Activated effector memory CD4-positive, alpha-beta T cell treated with anti-CD3 and anti-CD28 coated beads, Interleukin-2, amount 50 U/mL, for 16 hours (primary cell): ENCODE measurements around the gene TEX29.

ENCODE experiments used
- DNase-seq: peaks from one replicate; pipeline ENCODE4 v3.0.0-alpha.2; 2020

TEX29 gene

DNA sequence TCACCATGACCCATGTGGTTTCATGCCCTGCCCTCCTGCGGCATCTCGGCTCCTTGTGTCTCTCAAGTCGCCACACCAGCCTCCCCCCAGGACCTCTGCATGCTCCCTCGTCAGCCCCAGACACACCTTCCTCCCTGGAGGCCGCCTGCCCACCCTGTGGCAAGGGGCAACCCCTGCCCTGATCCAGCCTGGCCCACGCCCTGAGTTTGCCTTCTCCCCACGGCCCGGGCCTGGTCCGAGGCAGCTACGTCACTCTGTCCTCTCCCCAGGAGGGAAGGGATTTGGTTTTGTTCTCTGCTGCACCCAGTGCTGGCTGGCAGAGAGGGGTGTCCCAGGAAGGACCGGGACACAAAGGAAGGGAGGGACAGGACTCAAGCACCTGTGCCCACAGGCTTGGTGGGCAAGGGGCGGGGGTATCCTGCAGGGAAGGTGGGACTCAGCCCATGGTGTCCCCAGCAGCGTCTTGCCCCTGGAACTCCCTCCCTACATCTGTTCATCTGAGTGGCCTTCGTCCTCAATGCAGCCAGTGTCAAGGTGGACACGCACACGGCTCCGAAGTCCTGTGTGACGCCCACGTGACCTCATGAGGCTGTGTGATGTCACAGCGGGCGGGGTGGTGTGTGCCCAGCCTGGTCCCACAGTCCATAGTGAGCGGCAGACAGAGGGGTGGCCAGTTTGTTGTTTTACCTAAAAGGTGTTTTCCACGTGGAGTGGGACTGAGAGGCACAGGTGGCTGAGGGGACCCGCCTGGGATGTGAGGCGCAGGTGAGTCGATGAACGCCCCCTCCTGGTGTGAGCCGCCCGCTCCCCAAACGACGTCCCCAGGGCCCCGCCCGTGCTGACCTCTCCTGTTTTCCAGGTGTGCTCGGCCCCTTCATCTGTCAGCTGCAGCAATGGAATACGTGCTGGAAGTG is at the start of gene TEX29:
Gene TEX29 (plus strand): TSS at position 645 of the 914 bp plus-strand sequence. CDS start 249 bp downstream, at position 894.
- DNase-seq = peak; percentile 61

DNA sequence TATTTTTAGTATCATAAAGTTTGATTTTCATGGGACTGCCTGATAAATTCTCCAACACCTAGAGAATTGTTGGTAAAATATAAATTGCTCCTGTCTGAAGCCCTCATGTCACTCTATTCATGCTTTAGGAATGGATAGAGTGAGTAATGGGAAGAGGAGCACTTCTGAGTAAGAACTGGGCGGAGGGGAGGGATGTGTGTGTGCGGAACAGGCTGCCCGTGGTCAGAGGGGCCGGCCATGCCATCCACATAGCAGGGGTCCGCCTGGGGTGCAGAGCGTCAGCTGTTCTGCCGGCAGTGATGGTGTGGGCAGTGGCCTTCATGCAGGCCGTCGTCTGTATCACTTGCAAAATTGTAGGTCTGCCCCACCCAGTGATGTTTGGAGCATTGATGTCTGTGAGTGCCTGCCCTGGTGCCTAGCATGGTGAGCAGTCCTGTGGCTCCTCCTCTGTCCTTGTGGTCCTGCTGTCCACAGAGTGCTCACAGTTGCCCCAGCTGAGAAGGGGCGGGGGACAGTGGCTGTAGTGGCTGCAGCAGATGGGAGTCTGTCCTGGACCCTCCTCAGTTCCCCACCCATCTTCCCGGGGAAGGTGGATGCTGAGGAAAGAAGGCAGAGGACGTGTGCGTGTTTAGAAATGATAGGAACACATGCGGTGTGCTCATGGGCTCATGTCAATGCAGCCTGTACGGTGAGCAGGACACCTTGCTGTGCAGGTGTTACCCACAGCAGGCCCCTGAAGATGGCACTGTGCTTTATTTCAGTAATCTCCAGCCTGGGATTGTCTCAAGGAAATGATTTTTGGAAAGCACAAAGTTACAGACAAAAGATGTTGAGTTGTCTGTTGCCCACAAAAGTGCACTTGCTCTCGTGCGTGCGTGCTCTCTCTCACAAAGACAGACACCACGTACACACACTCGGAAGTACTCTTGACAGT is 49.4 kb upstream of the TEX29 start:
- no peak for DNase-seq

DNA sequence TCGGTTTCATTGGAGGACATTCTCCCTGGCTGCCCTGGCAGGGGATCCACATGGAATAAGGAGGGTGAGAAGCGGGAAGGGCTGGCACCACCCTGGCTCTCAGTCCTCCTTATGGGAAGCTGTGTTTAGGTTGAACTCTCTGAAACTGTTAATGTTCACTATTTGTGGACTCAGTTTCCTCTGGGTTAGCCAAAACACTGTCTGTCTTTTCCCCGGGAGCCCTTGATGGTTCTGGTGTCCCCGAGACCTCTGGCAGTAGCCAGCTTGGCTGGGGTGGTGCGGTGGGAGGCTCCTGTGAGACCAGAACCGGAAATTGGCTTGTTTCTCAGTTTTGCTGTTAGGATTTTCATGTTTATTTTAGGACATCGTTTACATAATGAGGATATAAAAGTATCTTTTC is 48.3 kb upstream of the TEX29 start:
- DNase-seq = no peak

DNA sequence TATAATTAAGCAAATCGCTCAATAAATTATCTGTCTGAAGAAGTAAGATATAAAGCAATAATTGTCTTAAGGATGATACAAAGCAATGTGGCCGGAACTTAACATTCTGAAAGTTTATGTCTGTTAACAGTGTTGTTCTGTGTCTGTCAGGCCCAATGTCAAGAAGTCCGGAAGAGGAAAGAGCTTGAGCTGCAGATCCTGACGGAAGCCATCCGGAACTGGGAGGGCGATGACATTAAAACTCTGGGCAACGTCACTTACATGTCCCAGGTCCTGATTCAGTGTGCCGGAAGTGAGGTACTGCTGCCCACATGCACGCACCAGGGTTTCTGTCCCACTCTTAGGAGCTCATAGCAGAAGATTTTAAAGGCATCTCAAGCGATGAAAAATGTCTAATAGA is 45.1 kb upstream of the TEX29 start:
- no peak for DNase-seq

DNA sequence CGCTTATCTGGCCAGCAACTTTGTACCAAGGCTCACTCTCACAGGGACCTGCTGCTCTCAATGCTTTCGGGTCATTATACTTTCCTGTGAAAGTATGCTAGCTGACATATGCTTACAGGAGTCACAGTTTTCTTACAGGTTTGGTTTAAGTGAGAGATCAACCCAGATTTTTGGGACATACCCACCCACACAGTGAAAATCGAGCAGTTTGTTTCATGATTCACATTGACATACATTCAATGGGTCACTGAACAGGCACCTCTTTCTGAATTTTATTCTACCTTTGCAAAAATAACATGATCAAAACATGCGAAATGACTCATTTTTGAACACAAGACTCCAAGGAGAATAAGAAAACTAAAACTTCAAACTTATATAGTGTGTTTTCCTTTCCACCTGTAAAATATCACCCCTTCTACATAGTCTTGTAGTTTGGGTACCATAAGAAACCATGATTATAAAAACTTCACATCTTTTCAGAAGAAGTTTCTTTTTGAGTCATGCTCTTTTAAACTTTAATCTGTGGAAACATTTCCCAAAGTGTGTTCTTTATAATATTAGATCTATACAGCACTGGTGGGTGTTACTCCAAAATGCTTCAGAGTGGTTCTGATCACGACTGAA is 44.3 kb upstream of the TEX29 start:
- no peak for DNase-seq

DNA sequence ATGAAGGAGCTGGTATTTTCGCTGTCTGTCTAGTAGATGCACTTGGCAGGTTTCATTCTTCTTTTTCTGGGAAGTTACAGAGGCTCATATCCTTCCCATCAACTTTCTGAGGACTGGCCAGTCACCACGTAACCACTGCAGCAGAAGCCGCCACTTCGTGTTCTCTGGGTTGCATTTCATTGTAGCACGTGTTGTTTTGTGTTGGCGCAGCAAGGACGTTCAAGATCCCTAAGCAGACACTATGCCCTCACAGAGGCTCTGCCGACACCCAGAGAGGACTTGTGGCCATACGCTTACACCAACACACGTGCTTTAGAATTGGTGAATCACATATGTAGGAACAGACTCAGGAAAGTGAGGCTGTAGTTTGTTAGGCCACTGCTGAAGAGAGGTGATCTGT is 42.2 kb upstream of the TEX29 start:
- DNase-seq = no peak

DNA sequence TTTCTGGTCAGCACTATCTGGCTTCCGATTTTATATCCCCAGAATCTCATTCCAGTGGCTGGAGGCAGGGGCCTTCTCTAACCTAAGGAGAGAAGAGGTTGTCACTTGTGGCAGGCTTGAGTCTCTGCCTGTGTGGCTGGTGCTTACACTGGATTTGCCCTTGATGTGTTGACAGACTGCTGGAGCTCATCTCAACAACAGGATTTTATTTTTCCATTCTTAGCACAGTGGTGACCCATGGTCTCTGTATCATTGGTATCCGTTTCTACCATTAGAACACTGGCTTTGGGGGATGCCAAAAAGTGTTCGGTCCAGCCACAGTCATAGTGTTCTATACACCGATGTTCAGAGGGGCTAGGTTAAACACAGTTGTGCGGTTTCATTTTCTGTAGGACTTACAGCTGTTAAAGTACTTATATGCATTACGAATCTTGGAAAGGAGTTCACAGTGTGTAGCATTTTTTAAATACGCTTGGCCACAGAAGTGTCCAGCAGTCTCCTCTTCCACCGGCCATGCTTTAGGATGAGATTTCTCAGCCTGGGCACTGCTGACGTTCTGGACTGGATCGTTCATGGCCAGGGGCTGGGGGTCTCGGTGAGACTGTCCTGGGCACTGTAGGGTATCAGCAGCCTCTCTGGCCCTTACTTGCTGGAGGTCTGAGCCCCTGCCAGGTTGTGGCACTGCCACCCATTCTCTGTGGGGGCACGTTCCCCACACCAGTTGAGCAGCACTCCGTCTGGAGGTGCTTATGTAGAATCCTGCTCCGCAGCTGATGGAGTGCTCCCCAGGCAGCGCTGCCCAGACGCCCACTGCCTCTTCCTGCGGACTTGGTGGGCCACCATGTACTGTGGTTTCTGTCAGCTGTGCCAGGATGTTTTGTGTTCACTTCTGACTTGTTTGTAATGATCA is 41.4 kb upstream of the TEX29 start:
- DNase-seq = no peak

DNA sequence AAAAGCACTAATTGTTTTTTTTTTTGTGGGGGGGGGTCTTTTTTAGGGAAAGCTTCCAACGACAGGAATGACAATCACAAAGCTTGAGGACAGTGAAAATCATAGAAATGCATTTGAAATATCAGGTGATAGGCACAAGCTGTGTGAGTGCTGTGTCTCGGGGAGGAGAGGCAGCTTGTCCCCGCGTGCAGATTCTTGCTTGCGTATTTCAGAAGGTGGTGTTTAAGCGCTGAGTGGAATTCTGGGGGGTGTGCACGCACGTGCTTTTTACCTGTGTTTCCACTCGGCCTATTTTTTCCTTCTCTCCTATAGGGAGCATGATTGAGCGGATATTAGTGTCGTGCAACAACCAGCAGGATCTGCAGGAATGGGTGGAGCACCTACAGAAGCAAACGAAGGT is 40.2 kb upstream of the TEX29 start:
- DNase-seq = no peak

DNA sequence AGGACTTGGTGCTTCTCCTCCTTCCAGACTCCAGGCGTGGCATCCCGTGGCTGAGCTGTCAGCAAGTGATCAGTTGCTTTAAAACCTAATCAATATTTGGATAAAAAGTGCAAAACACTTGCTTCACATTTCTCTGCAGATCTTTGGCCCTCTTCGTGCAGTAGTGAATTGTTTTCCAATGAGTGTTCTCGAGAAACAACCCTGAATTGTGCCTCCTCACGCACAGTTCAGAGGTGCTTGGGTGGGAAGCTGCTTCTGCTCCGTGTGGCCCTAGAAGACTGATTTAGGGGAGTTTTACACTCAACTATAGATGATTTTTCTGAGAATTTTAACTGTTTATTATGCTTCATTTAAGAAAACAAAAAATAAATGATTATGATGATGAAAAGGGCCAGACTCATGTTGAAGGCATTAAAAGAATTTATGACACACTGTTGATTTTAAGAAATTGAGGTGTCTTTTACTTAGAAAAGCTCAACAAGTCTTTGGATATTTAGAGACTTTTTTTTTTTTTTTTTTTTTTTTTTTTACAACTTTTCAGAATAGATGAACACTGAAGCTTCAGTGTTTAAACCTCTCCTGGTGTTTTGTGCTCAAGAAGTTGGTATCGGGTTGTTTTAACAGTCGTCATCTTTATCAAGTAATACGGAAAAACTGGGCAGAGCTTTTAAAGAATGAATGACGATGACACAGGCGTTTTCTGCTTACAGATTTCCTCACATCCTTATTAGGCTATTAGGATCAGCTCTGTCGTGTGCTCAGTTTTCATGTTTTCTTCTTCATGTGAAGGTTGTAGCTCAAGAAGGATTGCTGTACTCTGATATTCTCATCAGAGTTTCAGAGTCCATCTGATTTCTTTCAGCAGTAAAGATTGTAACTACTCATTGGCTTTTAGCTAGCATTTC is 39.5 kb upstream of the TEX29 start:
- DNase-seq = no peak

DNA sequence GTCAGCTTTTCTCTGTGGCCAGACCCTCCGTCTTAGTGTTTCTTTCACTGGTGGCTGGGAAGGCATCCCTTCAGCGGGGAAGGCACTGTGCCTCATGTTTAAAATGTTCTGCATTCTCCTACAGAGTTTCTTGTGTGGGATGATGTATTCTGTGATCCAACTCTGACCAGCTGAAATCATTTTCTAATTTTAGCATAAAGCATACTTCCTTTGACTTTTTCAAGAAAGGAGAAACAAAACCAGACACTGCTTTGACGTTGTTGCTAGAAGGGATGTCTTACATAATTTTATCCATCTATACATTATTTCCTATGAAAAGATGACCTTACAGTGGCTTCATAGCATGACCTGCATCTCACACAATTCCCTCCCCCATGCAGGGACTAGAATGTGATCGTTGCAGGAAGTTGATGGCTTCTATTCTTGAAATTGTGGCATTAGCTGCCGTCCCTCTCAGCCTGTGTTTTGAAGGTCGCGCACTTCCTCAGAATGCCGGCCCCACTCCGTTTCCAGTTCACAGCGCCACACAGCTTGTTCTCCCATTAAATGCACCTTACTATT is 38.6 kb upstream of the TEX29 start:
- DNase-seq = no peak

DNA sequence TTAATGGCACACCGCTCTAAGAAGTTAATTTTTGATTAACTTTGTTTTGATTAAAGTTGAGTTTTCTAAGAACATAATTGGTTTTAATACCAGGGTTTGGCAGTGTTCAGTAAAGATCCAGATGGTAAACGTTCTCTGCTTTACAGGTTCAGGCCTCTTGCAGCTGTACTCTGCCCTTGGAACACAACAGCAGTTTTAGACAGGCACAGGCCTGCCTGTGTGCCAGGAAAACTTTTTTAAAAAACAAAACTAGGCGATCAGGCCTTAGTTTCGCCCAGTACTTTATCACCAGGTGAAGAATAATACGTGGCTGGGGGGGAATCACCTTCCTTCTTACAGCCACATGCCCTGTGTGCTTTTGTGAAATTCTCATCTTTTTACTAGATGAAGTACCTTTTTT is 38.0 kb upstream of the TEX29 start:
- DNase-seq = no peak

DNA sequence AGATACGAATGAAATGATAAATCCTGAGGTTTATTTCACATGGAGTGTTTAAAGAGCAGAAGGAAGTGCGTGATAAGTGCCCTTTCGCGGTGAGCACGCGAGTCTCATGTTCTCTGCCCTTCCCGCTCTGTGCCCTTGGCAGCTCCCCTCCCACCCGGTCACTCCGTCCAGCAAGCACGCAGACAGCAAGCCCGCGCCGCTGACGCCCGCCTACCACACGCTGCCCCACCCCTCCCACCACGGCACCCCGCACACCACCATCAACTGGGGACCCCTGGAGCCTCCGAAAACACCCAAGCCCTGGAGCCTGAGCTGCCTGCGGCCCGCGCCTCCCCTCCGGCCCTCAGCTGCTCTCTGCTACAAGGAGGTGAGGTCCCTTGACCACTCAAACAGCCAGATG is 37.4 kb upstream of the TEX29 start:
- DNase-seq = no peak

DNA sequence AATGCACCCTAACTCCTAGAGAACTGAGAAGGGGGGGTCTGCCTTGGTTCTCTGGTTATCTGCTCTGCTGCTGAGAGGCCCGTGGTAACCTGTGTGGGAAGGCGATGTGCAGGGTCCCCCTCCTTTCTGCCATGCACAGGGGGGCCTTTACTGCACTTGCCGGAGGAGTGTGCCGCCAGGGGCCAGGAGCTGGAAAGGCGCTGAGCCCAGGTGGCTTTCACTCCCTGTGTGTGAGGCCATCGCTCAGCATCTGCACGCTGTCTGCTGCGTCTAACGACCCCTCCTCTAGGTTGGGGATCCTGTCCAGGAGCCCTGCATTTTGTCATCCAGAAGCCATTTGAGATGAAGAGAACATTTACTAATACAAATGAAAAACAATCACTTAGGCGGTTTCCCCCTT is 37.0 kb upstream of the TEX29 start:
- no peak for DNase-seq

DNA sequence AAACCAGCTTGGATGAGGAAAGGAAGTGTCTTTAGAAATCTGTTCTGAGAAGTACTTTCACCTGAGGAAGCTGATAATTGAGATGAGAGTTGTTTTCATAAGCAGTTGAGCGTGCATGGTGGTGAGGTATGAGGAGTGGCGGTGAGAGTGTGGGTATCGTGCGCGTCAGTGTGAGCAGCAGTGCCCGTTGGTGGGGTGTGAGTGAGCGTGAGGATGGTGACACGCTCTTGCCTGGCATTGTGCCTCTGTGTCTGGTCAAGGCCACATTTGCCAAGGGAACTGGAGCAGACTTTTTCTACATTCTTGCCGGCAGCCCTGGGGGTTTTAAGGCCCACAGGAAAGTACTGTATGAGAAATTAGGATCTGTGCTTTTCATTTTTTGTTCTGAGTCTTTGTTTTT is 36.5 kb upstream of the TEX29 start:
- no peak for DNase-seq

DNA sequence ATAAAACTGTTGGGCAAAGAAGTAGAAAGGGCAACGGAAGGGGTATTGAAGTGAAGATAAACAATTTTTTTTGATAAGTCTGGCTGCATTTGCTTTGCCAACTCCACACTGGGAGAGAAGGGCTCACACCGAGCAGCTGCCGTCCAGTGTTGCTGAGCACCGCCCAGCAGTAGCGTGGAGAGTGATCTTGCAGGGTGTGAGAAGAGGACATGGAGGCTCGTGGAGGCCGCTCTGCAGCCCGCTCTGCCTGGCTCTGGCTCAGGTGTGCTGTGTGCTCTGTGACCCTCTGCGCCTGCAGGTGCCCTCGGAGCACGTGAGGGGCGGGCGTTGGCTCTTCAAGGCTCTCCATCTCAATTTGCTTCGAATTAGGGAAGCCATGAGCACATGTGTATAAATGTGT is 35.9 kb upstream of the TEX29 start:
- DNase-seq = no peak

DNA sequence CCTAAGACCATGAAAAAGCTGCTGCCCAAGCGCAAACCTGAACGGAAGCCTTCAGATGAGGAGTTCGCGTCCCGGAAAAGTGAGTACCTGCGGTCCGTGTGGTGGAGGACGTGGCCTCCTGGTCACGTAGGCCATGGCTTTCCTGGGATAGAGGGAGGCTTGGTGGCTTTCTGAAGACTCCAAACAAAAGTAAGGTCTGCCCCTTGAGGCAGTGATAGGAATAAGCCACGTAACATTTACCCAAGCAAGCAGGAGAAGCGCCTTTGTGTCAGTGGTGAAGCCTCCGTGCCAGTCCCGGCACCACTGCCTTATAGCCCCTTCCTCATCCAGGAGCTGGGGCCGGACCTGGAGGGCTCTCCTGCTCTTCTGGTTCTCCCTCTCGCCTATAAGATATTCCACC is 34.3 kb upstream of the TEX29 start:
- no peak for DNase-seq

DNA sequence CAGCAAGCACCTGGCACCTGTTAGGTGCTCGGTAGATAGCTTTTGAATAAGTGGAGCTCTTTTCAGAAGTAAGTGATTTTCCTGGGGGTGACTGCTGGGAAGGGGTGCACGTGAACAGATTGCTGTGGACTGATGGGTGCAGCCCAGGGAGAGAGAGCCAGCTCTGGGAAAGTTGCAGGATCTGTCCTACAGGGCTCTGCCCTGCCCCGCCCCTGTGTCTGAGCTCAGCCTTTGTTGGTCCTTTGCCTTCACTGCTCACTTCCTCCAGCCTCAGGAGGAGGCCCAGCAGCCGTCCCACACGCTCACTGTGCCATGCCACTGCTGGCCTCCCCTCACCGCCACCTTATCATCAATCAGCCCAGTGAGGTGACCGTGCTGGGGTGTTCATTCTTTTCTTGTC is 33.7 kb upstream of the TEX29 start:
- DNase-seq = no peak

DNA sequence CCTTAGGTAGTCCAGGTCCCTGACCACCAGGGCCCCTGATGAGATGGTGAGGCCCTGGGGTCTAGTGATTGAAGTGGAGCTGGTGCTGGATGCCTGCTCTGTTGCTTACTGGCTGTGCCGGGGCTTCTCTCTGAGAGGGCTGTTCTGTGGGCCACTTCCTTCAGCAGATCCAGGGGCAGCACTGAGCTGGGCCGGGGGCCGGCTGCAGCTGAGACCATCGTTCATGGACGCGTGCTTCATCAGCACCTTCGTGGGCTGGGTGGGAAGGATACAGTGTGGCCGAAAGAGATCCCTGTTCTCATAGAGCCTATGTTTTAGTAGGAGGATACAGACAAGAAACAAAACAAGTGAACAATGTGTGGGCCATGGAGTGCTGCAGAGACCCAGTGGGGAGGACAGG is 33.2 kb upstream of the TEX29 start:
- DNase-seq = no peak

DNA sequence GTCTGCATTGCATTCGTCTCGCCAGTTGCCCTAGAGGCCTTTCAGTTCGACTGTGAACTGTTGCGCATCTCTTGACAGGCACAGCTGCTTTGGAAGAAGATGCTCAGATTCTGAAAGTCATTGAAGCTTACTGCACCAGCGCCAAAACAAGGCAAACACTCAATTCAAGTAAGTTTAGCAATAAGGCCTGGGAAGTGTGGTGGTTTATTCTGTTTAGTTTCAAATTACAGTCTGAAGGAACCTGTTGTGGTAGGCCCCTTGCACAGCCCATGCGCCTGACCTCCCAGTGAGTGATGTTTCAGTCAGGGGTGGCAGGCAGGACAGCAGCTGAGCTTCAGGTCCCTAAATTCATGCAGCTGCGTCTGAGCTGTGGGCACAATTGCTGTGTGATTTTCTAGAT is 32.2 kb upstream of the TEX29 start:
- DNase-seq = no peak

DNA sequence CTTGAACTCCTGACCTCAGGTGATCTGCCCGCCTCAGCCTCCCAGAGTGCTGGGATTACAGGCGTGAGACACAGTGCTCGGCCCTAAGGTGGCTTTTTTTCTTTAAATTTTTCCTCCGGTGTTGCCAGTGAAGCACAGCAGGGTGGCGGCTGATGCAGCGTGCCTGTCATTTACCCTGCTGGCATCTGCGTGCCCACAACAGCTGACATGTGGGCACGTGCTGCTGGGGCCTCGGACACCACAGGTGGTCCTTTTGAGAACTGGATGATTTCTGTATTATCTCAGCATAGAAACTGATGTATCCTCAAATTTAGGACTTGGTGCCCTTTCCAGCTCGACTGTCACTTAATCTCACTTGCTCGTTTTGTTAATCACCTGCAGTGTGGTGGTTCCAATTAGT is 31.2 kb upstream of the TEX29 start:
- DNase-seq = no peak

DNA sequence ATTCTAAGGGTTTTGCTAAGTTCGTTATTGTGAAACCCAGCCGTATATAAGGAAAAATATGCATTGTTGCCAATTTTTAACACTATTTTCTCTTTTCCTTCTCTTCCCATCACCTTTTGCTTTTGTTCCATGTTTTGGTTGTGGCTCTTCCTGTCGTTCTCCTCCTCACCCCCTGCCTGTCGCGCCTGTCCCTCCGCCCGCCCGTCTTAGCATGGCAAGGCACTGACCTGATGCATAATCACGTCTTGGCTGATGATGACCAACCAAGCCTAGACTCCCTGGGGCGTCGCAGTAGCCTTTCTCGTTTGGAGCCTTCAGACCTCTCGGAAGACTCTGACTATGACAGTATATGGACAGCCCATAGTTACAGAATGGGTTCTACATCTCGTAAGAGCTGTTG is 28.5 kb upstream of the TEX29 start:
- DNase-seq = no peak
